Fibroblast of the aortic adventitia (primary cell): Measurements from ENCODE around the gene CLK1. TPM values are rescaled to one million over a fixed set of nuclear protein-coding genes. Genes with fewer than 3 reads are reported as not detected.
A peak's percentile ranks its signal among the peaks of the same experiment; 100 is the strongest.

Experiments used
- DNase-seq: peaks from one replicate; pipeline ENCODE4 v3.0.0-alpha.2; 2010; ENCODE audit warnings: low read depth
- H3K4me3 ChIP-seq: 2 replicates; pipeline ENCODE4 v1.5.1; 2011; ENCODE audit warnings: low read depth, mild to moderate bottlenecking, control low read depth, low read length, moderate library complexity
- total RNA-seq: library from RNA; depleted of rRNA; stranded (reverse); fragments of >200 nt; gene quantifications from 2 replicates; pipeline ENCODE4 v1.2.3, GENCODE V29; 2012; ENCODE audit warnings: low replicate concordance
- TF ChIP-seq, protein P1 (sequence below): IDR thresholded peaks from 2 replicates; pipeline ENCODE4 v1.5.1; 2011; ENCODE audit warnings: mild to moderate bottlenecking, low read length, control low read depth, inconsistent platforms; ENCODE audit not compliant: insufficient read depth

The CLK1 gene
- total RNA-seq: 59.8 and 175 TPM in 2 replicates

DNA sequence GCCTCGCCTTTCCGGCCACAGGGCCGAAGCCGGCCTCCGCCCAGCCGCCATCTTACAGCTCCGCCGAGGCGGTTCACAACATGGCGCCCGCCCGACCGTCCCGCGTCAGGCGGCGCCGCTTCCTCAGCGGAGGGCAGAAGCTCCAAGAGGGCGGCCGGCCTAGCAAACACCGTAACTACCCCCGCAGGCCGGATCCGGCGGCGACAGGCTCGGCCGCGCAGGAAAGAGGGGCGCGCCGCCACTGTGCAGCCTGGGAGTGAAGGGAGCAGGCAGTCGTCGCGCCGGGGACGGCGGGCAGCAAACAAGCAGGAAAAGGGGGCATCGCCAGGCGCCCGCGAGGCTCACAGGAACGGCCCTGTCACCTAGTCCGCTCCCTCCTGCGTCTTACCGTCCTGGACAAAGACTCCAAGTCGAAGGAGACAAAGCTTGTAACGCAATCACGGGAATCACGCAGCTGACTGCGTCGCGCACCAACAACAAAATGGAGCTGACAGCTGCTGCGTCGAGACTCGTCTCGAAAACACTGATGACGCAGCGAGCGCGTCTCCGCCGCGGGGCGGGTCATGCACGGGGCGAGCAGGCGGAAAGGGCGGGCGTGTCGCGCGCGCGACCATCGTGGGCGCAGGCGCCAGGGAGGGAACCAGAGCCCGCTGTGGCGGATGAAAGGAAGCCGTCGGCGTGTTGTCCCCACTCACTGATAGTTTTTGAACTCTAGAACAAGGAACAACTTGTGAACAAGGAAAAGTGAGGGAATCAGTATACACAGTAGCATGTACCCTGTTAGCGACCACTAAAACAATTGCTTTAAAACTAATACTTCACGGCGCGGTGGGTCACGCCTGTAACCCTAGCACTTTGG lies at the start of gene CLK1:
CLK1 (minus strand) TSS at position 483 of the 859 bp plus-strand sequence. CDS start 2,796 bp downstream, outside the sequence.
- peak; percentile 91 for DNase-seq
- H3K4me3 ChIP-seq: peak within 1 kb of the TSS; percentile 79
- TF ChIP-seq, protein P1, sequence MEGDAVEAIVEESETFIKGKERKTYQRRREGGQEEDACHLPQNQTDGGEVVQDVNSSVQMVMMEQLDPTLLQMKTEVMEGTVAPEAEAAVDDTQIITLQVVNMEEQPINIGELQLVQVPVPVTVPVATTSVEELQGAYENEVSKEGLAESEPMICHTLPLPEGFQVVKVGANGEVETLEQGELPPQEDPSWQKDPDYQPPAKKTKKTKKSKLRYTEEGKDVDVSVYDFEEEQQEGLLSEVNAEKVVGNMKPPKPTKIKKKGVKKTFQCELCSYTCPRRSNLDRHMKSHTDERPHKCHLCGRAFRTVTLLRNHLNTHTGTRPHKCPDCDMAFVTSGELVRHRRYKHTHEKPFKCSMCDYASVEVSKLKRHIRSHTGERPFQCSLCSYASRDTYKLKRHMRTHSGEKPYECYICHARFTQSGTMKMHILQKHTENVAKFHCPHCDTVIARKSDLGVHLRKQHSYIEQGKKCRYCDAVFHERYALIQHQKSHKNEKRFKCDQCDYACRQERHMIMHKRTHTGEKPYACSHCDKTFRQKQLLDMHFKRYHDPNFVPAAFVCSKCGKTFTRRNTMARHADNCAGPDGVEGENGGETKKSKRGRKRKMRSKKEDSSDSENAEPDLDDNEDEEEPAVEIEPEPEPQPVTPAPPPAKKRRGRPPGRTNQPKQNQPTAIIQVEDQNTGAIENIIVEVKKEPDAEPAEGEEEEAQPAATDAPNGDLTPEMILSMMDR: no peak

DNA sequence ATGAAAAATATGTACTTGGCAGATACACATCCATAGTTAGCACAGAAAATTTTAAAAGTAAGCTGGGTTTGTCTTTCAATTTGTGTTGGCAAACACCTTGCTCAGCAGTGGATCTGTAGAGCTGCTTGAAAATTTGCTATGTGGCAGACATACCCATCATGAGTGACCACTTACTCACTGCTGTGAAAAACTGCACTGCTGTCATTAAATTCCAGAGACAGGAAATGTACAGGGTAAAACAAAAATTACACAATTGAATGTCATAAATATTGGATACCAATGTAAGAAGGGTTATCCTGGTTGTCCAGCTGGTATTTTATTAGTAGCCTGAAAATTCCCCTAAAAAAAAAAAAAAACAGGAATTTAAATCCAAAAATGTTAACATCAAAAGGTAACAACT lies 49.2 kb upstream of the CLK1 start:
- no peak overlapping the region for H3K4me3 ChIP-seq
- TF ChIP-seq, protein P1: no peak
- DNase-seq: peak; percentile 19

DNA sequence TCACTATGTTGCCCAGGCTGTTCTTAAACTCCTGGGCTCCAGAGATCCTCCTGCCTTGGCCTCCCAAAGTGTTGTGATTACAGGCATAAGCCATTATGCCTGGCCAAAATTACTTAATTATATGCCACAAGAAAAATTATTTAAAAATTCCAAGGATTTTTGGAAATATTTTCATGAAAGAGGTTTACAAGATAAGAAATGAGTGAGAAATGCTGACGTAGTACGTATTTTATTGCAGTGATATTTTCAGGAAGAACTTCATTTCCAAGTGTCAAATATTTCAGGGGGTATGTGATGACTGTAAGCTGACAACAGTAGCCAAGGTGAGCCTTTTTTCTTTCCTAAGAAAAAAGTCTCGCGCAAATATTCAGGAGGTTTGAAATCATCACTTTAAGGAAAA lies 45.5 kb upstream of the CLK1 start:
- no peak overlapping the region for H3K4me3 ChIP-seq
- TF ChIP-seq, protein P1: no peak
- DNase-seq: no peak

DNA sequence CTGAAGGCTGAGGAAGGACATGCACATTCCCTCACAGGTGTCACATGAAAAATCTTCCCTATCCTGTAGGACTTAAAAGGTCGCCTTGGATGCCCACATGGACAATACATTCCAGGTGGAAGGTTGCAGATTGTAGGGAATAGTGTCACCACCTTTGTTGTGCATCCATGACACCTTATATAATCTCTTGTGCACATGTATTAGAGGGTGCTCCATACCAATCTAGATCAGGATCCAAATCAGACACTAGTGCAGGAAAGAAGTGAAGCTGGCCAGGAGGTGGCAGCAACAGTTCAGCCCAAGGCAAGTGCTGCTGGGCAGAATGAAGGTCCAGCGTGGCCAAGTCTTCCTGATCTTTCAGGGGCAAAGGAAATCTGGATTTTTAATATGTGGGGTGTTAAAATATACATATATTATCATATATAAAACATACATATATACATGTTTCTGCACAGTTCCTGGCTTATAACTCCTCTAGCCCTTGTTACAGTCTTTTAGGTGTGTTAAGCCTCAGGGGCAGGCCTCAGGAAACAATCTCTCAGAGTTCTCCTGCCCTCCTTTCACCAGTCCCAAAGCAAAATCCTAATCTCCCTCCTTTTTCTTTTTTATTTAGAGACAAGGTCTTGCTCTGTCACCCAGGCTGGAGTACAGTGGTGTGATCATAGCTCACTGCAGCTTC lies 41.3 kb upstream of the CLK1 start:
- no peak overlapping the region for H3K4me3 ChIP-seq
- peak; percentile 79 for DNase-seq
- TF ChIP-seq, protein P1: peak; percentile 79

DNA sequence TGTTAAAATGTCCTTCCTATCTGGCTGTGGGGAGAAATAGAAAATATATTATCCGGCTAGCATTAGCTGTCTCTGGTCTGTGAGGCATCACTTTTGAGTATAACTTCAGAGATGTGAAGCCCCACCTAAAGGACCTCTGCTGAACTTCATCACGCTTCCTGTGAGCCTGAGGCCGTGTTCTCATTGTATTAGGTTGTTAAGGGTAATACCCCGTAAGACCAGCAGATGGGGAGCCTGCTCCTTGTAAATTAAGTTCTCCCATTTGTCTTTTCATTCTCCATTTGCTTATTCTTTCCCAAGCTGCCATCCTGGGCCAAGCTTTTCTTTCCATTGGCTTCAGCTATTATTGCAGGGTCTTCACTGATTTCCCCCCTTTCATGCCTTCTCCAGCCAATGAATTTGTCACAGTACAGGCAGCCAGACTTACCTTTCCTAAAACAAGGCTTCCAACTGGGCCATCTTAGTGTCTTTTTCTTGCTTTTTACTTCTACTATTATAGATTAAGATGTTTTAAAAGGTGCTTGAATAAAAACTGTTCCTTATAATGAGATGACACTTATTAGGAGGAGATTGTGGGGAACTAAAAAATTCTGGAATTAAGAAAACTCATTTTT lies 37.1 kb upstream of the CLK1 start:
- DNase-seq: peak; percentile 93
- H3K4me3 ChIP-seq: no peak overlapping the region
- TF ChIP-seq, protein P1: peak; percentile 84

DNA sequence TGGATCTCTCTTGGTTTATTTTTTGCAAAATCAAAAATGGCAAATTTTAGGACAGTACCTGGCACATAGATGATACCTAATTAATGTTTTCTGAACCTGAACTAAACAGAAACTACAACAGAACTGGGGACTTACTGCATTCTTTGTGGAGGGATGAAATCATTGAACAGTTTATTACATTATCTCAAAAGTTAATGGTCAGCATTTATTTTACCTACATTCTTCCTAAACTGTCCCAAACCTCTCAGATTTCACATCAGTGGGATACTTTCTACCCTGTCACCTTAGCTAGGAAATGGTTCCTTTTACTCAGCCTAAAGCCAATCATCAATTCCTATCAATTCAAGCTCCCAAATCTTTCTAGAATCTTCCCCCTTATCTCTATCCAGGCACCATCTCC lies 35.0 kb upstream of the CLK1 start:
- TF ChIP-seq, protein P1: no peak
- H3K4me3 ChIP-seq: no peak overlapping the region
- DNase-seq: no peak
